ENCODE data around the gene EFCAB6. TPM values are rescaled to one million over a fixed set of nuclear protein-coding genes. Genes with fewer than 3 reads are reported as not detected.

The EFCAB6 gene
- total RNA-seq, 2 donors from 2014 or later, result 3.3 to 10.5 TPM

DNA sequence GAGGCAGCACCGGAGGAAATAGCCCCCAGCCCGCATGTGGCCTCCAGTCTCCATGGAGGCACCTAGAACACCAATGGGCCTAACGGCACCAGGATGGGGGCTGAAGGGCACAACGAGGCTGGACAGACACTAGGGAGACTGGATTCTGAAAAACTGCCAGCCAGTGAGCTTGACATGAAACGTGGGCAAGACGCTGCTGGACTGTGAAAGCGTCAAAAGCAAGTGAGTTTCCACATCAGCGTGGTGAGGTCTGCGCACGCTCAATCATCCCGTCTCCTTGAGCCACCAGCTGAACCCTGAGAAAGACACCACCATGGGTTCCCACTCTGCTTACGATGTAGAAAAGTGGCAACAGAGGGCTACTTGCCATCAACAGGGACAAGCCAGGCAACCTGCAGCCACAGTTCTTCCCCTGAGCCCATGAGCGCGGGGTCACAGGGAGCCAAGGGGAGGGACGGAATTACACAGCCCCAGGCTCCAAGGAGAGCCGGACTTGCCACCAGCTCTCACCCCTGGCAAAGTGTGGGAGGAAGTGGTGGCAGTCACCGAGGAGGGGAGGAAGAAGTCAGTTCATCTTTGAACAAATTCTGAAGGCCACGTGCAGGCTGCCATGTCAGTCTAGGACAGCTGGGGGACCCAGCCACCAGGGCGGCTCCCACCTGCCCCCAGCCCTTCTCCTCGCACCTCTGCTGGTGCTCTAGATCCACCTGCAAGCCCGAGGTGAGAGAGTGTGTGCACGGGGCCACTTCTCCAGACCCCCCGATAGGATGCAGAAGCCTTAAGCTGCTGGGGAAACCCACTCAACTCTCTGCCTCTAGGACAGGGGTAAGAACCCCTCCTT is 269.2 kb downstream of the EFCAB6 start:
- Histone ChIP-seq H3K4me1 (replicated peaks) (no peaks in the 10 kb centered on the region), H3K27ac (no peak overlapping the region), H3K4me3 (no peak overlapping the region), H3K9me3 (no peaks in the 10 kb centered on the region), H3K27me3 (replicated peaks; ENCODE audit: insufficient read depth) (no peaks in the 10 kb centered on the region), H3K36me3 (no peaks in the 10 kb centered on the region)
- 88% methylated on average over 23 of the region's 23 CpGs for WGBS
- intact Hi-C loops (cut with DNase I), result no loop called here
- TF ChIP-seq POLR2A (IDR thresholded peaks at IDR 0.05) (no peak), POLR2AphosphoS5 (IDR thresholded peaks at IDR 0.05) (no peak)
- TF ChIP-seq, protein P1, sequence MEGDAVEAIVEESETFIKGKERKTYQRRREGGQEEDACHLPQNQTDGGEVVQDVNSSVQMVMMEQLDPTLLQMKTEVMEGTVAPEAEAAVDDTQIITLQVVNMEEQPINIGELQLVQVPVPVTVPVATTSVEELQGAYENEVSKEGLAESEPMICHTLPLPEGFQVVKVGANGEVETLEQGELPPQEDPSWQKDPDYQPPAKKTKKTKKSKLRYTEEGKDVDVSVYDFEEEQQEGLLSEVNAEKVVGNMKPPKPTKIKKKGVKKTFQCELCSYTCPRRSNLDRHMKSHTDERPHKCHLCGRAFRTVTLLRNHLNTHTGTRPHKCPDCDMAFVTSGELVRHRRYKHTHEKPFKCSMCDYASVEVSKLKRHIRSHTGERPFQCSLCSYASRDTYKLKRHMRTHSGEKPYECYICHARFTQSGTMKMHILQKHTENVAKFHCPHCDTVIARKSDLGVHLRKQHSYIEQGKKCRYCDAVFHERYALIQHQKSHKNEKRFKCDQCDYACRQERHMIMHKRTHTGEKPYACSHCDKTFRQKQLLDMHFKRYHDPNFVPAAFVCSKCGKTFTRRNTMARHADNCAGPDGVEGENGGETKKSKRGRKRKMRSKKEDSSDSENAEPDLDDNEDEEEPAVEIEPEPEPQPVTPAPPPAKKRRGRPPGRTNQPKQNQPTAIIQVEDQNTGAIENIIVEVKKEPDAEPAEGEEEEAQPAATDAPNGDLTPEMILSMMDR (IDR thresholded peaks at IDR 0.05), result no peak
- no peak for DNase-seq (ENCODE audit: low spot score)

- Histone ChIP-seq H3K36me3 (no peaks in the 10 kb centered on the region), H3K4me3 (no peak overlapping the region), H3K9me3 (no peaks in the 10 kb centered on the region), H3K27me3 (replicated peaks; ENCODE audit: insufficient read depth) (no peaks in the 10 kb centered on the region), H3K4me1 (replicated peaks) (no peaks in the 10 kb centered on the region), H3K27ac (no peak overlapping the region)
- DNase-seq (ENCODE audit: low spot score), result no peak
- 86% methylated on average over 18 of the region's 18 CpGs for WGBS
- no peak for TF ChIP-seq POLR2A (IDR thresholded peaks at IDR 0.05)
- TF ChIP-seq, protein P1 (IDR thresholded peaks at IDR 0.05), result no peak
- TF ChIP-seq POLR2AphosphoS5 (IDR thresholded peaks at IDR 0.05), result no peak
- intact Hi-C loops (cut with DNase I), result no loop called here
Observed at GRCh38 chr22:43541462-43542407, 270.4 kb downstream of the EFCAB6 start.

DNA sequence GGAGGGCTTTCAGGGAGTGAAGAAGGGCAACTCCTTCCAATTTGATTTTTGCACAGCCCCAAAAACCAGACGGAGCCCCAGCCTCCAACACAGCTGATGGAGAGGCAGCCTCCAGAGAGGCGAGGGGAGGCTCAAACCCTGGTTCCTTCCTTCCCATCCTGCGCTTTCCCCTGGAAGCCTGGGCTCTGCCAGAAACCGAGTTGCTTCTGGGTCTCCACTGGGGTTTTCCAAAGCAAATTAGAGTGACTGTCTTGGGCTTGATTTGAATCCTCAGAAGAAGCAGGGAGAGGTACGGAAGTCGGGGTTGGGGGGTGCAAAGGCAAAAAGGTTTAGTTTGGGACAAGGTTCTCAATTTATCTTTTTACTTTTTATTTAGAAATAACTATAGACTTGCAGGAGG is 271.1 kb downstream of the EFCAB6 start:
- Histone ChIP-seq H3K27ac (no peak overlapping the region), H3K4me1 (replicated peaks) (no peaks in the 10 kb centered on the region), H3K9me3 (no peaks in the 10 kb centered on the region), H3K36me3 (no peaks in the 10 kb centered on the region), H3K4me3 (no peak overlapping the region), H3K27me3 (replicated peaks; ENCODE audit: insufficient read depth) (no peaks in the 10 kb centered on the region)
- DNase-seq (ENCODE audit: low spot score), result no peak
- intact Hi-C loops (cut with DNase I), result no loop called here
- WGBS, result 88% methylated on average over 6 of the region's 6 CpGs
- TF ChIP-seq, protein P1 (IDR thresholded peaks at IDR 0.05), result no peak
- no peak for TF ChIP-seq POLR2A (IDR thresholded peaks at IDR 0.05)
- TF ChIP-seq POLR2AphosphoS5 (IDR thresholded peaks at IDR 0.05), result no peak

- TF ChIP-seq, protein P1 (IDR thresholded peaks at IDR 0.05), result no peak
- TF ChIP-seq POLR2AphosphoS5 (IDR thresholded peaks at IDR 0.05) (no peak), POLR2A (IDR thresholded peaks at IDR 0.05) (no peak)
- H3K27ac ChIP-seq, result no peak overlapping the region
- no peaks in the 10 kb centered on the region for H3K9me3 ChIP-seq
- no peaks in the 10 kb centered on the region for H3K4me1 ChIP-seq (replicated peaks)
- no peaks in the 10 kb centered on the region for H3K27me3 ChIP-seq (replicated peaks; ENCODE audit: insufficient read depth)
- intact Hi-C loops (cut with DNase I), result no loop called here
- H3K4me3 ChIP-seq, result no peak overlapping the region
- H3K36me3 ChIP-seq, result no peaks in the 10 kb centered on the region
- 62% methylated on average over 4 of the region's 4 CpGs for WGBS
- DNase-seq (ENCODE audit: low spot score), result no peak
Observed at GRCh38 chr22:43540529-43540923, 271.6 kb downstream of the EFCAB6 start.
